ENCODE measurements around the gene UBR3.

The UBR3 gene

GRCh38 chr2:170088776-170089175 is 261.5 kb downstream of the UBR3 start:
- no peaks in the 10 kb centered on the region for H3K9me3 ChIP-seq (ENCODE audit: control insufficient read depth, low read length)
- H3K4me3 ChIP-seq (ENCODE audit: insufficient read depth, low read depth, low read length), result no peak overlapping the region
- H3K27me3 ChIP-seq (ENCODE audit: control insufficient read depth, insufficient read depth, low read length, poor library complexity, severe bottlenecking), result no peaks in the 10 kb centered on the region
- H3K27ac ChIP-seq (ENCODE audit: insufficient read depth, low read depth, low read length, poor library complexity, severe bottlenecking), result no peak overlapping the region
- H3K4me1 ChIP-seq (ENCODE audit: control insufficient read depth, insufficient read depth, low read length), result no peaks in the 10 kb centered on the region
- WGBS, 2 experiments, result 91 to 94% methylated on average over 4 to 5 of the region's 5 CpGs
- no peaks in the 10 kb centered on the region for H3K36me3 ChIP-seq (ENCODE audit: control insufficient read depth, insufficient read depth, low read length)

DNA sequence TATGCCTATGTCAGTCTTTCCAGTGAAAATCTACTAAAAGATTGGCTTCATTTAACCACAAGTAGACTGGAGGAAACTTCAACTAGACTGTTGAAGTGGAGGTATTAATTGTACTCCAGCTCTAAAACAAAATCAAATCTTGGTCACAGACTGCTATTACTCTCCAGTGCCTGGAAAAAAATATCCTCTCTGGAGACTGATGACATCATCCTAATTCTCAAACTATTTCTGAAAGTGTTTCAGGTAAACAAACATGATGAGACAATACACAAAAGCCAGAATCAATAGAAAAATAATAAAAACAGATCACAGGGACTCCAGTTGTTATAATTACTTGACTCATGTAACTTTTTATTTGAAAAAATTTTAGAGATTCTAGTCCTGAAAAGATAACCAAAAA is 263.0 kb downstream of the UBR3 start:
- H3K27ac ChIP-seq (ENCODE audit: insufficient read depth, low read depth, low read length, poor library complexity, severe bottlenecking), result no peak overlapping the region

GRCh38 chr2:170091436-170091835 is 264.2 kb downstream of the UBR3 start:
- Histone ChIP-seq H3K9me3 (ENCODE audit: control insufficient read depth, low read length) (no peaks in the 10 kb centered on the region), H3K36me3 (ENCODE audit: control insufficient read depth, insufficient read depth, low read length) (no peaks in the 10 kb centered on the region), H3K4me3 (ENCODE audit: insufficient read depth, low read depth, low read length) (no peak overlapping the region), H3K27ac (ENCODE audit: insufficient read depth, low read depth, low read length, poor library complexity, severe bottlenecking) (no peak overlapping the region), H3K4me1 (ENCODE audit: control insufficient read depth, insufficient read depth, low read length) (no peaks in the 10 kb centered on the region), H3K27me3 (ENCODE audit: control insufficient read depth, insufficient read depth, low read length, poor library complexity, severe bottlenecking) (no peaks in the 10 kb centered on the region)
- 87 to 91% methylated on average over 3 of the region's 3 CpGs for WGBS, 2 experiments

More for the DNA sequence above, 263.0 kb downstream of the UBR3 start:
- Histone ChIP-seq H3K4me3 (ENCODE audit: insufficient read depth, low read depth, low read length) (no peak overlapping the region), H3K4me1 (ENCODE audit: control insufficient read depth, insufficient read depth, low read length) (no peaks in the 10 kb centered on the region), H3K27me3 (ENCODE audit: control insufficient read depth, insufficient read depth, low read length, poor library complexity, severe bottlenecking) (no peaks in the 10 kb centered on the region), H3K36me3 (ENCODE audit: control insufficient read depth, insufficient read depth, low read length) (no peaks in the 10 kb centered on the region), H3K9me3 (ENCODE audit: control insufficient read depth, low read length) (no peaks in the 10 kb centered on the region)

DNA sequence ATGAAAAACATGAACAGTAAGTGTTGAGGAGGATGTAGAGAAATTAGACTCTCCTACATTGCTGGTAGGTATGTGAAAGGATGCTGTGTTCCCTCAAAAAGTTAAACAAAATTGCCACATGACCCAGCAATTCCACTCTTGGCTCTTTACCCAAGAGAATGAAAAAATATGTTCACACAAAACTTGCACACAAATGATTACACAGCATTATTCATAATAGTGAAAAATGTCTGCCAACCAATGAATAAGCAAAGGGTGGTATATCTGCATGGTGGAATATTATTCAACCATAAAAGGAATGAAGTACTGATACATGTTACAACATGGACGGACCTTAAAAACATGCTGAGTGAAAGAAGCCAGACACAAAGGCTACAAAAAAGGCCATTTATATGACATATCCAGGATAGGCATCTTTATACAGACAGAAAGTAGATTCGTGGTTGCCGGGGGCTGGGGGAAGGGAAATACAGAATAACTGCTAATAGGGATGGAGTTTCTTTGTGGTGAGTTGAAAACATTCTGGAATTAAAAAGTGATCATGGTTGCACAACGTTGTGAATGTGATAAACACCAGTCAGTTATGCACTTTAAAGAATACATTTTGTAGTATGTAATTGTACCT is 265.3 kb downstream of the UBR3 start:
- H3K27me3 ChIP-seq (ENCODE audit: control insufficient read depth, insufficient read depth, low read length, poor library complexity, severe bottlenecking), result no peaks in the 10 kb centered on the region
- no peaks in the 10 kb centered on the region for H3K4me1 ChIP-seq (ENCODE audit: control insufficient read depth, insufficient read depth, low read length)
- H3K4me3 ChIP-seq (ENCODE audit: insufficient read depth, low read depth, low read length), result no peak overlapping the region
- 90 to 96% methylated on average over 4 of the region's 4 CpGs for WGBS, 2 experiments
- no peak overlapping the region for H3K27ac ChIP-seq (ENCODE audit: insufficient read depth, low read depth, low read length, poor library complexity, severe bottlenecking)
- H3K9me3 ChIP-seq (ENCODE audit: control insufficient read depth, low read length), result no peaks in the 10 kb centered on the region
- no peaks in the 10 kb centered on the region for H3K36me3 ChIP-seq (ENCODE audit: control insufficient read depth, insufficient read depth, low read length)

DNA sequence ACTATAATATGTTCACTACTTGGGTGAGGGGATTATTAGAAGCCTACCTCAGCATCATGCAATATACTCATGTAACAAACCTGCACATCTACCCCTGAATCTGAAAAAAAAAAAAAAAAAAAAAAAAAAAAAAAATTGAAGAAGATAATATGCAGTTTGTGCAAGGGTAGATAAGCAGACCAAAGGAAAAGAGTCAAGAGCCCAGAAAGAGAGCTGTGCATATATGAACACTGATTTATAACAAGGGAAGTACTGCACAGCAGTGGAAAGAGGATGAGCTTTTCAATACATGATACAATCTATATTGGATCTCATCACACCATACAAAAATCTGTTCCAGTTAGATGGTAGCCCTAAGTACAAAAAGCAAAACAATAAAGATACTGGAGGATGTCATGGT is 268.1 kb downstream of the UBR3 start:
- H3K27ac ChIP-seq (ENCODE audit: insufficient read depth, low read depth, low read length, poor library complexity, severe bottlenecking), result no peak overlapping the region
- no peaks in the 10 kb centered on the region for H3K4me1 ChIP-seq (ENCODE audit: control insufficient read depth, insufficient read depth, low read length)
- no peaks in the 10 kb centered on the region for H3K36me3 ChIP-seq (ENCODE audit: control insufficient read depth, insufficient read depth, low read length)
- no peaks in the 10 kb centered on the region for H3K27me3 ChIP-seq (ENCODE audit: control insufficient read depth, insufficient read depth, low read length, poor library complexity, severe bottlenecking)
- no peaks in the 10 kb centered on the region for H3K9me3 ChIP-seq (ENCODE audit: control insufficient read depth, low read length)
- H3K4me3 ChIP-seq (ENCODE audit: insufficient read depth, low read depth, low read length), result no peak overlapping the region

DNA sequence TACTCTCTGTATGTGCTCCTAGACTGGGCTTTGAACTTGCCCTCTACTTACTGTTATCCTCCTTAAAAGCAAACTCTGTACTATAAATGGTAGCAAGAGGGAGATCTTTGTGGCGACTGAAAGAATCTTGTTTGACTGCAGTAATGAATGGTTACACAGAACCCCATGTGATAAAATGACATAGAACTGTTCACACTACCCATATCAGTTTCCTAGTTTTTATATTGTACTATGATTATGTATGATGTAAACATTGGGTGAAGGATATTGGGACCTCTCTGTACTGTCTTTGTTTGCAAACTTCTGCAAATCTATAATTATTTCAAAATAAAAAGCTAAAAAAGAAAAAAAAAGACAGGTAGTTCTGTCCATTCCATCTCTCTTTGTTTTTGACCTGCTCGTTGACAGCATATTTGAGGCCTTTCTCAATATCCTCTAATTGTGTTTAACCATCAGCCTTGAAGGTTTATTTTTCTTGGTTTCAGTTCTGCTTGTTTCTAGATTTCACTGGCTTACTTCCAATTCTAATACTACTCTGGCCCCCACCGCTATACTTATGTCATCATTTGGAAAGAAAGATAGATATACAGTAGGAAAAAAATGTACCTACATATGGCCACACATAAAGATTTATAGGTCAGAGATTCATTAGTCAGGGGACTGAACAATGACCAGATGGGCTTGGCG is 271.5 kb downstream of the UBR3 start:
- no peaks in the 10 kb centered on the region for H3K27me3 ChIP-seq (ENCODE audit: control insufficient read depth, insufficient read depth, low read length, poor library complexity, severe bottlenecking)
- 80 to 97% methylated on average over 2 to 3 of the region's 4 CpGs for WGBS, 2 experiments
- H3K4me3 ChIP-seq (ENCODE audit: insufficient read depth, low read depth, low read length), result no peak overlapping the region
- no peaks in the 10 kb centered on the region for H3K9me3 ChIP-seq (ENCODE audit: control insufficient read depth, low read length)
- no peaks in the 10 kb centered on the region for H3K4me1 ChIP-seq (ENCODE audit: control insufficient read depth, insufficient read depth, low read length)
- H3K27ac ChIP-seq (ENCODE audit: insufficient read depth, low read depth, low read length, poor library complexity, severe bottlenecking), result no peak overlapping the region
- H3K36me3 ChIP-seq (ENCODE audit: control insufficient read depth, insufficient read depth, low read length), result no peaks in the 10 kb centered on the region

GRCh38 chr2:170101789-170102188 is 274.5 kb downstream of the UBR3 start:
- H3K27ac ChIP-seq (ENCODE audit: insufficient read depth, low read depth, low read length, poor library complexity, severe bottlenecking), result no peak overlapping the region
- H3K36me3 ChIP-seq (ENCODE audit: control insufficient read depth, insufficient read depth, low read length), result no peaks in the 10 kb centered on the region
- peaks cover 9% of the 10 kb centered on the region for H3K4me1 ChIP-seq (ENCODE audit: control insufficient read depth, insufficient read depth, low read length)
- WGBS, 2 experiments, result 87 to 97% methylated on average over 2 to 3 of the region's 3 CpGs
- no peaks in the 10 kb centered on the region for H3K27me3 ChIP-seq (ENCODE audit: control insufficient read depth, insufficient read depth, low read length, poor library complexity, severe bottlenecking)
- H3K4me3 ChIP-seq (ENCODE audit: insufficient read depth, low read depth, low read length), result no peak overlapping the region
- H3K9me3 ChIP-seq (ENCODE audit: control insufficient read depth, low read length), result no peaks in the 10 kb centered on the region

DNA sequence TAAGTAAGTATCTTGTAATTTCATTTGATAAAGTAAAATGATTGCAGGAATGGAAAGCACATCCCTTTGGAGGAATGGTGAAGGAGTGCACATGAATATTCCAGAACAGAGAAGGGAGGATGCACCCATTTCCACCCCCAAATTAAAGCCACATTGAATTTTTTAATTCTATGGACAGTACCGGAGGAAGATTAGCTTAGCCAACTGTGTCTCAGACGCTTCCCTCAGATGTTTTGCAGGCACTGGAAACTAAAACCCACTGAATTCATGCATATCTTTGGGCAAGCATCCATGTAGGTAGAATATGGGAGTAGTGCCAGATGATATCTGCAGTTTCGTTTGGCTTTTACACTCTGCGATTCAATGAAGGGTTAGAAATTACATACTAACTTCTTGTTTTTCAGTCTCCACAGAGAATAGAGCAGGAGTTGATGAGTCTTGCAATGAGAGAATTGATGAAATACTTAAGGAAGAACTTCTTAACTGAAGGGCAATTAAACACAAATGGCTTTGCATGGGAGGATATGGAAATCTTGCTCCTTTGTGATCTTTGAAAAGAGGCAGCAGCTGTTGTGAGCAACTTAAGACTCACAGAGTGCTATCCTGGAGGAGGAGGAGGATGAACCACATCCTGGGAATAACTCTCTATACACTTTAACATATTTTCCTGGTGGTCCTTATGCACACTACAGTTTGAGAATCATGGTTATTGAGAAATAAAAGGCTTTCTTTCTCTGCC is 279.0 kb downstream of the UBR3 start:
- H3K27me3 ChIP-seq (ENCODE audit: control insufficient read depth, insufficient read depth, low read length, poor library complexity, severe bottlenecking), result no peaks in the 10 kb centered on the region
- WGBS, 2 experiments, result 87 to 90% methylated on average over 2 to 4 of the region's 4 CpGs
- no peak overlapping the region for H3K4me3 ChIP-seq (ENCODE audit: insufficient read depth, low read depth, low read length)

DNA sequence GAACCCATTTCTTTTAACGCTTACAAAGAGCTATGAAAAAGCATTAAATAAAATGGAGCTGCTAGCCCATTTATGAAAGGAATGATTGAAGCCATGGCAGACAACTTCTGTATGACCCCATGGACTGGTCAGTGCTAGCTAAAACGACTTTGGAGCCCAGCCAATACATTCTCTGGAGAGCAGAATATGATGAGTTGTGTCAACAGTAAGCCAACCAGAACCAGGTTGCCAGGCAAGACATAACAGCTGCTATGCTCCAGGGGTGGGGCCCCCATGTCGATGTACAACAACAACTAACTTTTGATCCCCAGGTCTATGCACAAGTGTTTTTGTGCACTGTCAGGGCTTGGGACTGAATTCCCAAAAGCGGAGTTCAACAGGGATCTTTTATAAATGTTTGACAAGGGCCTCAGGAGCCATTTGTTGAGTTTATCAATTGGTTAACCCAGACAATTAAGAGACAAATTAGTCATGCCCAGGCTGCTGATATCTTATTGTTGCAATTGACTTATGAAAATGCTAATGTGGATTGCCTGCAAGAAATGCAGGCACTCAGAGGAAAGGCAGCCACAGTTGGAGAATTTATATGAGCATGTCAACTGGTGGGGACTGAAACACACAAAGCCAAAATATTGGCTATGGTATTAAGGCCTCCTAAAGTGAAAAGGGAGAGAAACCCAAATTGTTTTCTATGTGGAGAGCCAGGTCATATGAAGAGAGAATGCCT is 286.1 kb downstream of the UBR3 start:
- no peaks in the 10 kb centered on the region for H3K4me1 ChIP-seq (ENCODE audit: control insufficient read depth, insufficient read depth, low read length)
- no peak overlapping the region for H3K4me3 ChIP-seq (ENCODE audit: insufficient read depth, low read depth, low read length)
- H3K36me3 ChIP-seq (ENCODE audit: control insufficient read depth, insufficient read depth, low read length), result no peaks in the 10 kb centered on the region
- H3K27me3 ChIP-seq (ENCODE audit: control insufficient read depth, insufficient read depth, low read length, poor library complexity, severe bottlenecking), result no peaks in the 10 kb centered on the region
- H3K27ac ChIP-seq (ENCODE audit: insufficient read depth, low read depth, low read length, poor library complexity, severe bottlenecking), result no peak overlapping the region
- 90% methylated on average over 4 of the region's 4 CpGs for WGBS, 2 experiments
- no peaks in the 10 kb centered on the region for H3K9me3 ChIP-seq (ENCODE audit: control insufficient read depth, low read length)

More for the DNA sequence above, 279.0 kb downstream of the UBR3 start:
- H3K9me3 ChIP-seq (ENCODE audit: control insufficient read depth, low read length), result no peaks in the 10 kb centered on the region
- H3K4me1 ChIP-seq (ENCODE audit: control insufficient read depth, insufficient read depth, low read length), result peaks cover 9% of the 10 kb centered on the region
- H3K27ac ChIP-seq (ENCODE audit: insufficient read depth, low read depth, low read length, poor library complexity, severe bottlenecking), result no peak overlapping the region
- no peaks in the 10 kb centered on the region for H3K36me3 ChIP-seq (ENCODE audit: control insufficient read depth, insufficient read depth, low read length)

Measured in ectodermal cell (in vitro differentiated cells).